NCI-H446 treated with DMSO at 0.1 percent for 48 hours (cell line): Measurements from ENCODE around the gene COL24A1.
"Not testable (repeated sequence)": the region's sequence is repeated elsewhere in the genome, so short reads cannot be mapped to it uniquely, and the experiment has no call there.

Source experiments
- DNase-seq: peaks from one replicate; lab custom pipeline; 2025; lab: John Stamatoyannopoulos, UW

COL24A1 gene

DNA sequence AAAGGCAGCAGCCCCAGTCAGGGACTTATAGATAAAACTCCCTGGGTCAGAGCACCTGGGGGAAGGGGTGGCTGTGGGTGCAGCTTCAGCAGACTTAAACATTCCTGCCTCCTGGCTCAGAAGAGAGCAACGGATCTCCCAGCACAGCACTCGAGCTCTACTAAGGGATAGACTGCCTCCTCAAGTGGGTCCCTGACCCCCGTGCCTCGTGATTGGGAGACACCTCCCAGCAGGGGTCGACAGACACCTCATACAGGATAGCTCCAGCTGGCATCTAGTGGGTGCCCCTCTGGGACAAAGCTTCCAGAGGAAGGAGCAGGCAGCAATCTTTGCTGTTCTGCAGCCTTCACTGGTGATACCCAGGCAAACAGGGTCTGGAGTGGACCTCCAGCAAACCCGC, 84.1 kb downstream of the COL24A1 start:
- not testable (repeated sequence) for DNase-seq

DNA sequence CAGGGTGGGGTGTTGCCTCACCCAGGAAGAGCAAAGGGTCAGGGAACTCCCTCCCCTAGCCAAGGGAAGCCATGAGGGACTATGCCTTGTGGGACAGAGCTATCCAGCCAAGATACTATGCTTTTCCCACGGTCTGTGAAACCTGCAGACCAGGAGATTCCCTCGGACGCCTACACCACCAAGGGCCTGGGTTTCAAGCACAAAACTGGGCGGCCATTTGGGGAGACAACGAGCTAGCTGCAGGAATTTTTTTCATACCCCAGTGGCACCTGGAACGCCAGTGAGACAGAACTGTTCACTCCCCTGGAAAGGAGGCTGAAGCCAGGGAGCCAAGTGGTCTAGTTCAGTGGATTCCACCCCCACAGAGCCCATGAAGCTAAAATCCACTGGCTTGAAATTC, 84.7 kb downstream of the COL24A1 start:
- DNase-seq: not testable (repeated sequence)

DNA sequence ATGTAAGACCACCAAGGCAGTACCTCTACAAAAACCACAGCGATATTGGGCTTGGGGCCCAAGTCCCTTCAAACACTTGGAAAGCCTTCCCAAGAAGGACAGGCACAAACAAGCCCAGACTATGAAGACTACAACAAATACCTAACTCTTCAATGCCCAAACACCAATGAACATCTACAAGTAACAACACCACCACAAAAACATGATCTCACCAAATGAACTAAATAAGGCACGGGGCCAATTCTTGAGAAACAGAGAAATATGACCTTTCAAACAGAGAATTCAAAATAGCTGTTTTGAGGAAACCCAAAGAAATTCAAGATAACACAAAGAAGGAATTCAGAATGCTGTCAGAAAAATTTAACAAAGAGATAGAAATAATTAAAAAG, 86.8 kb downstream of the COL24A1 start:
- DNase-seq: peak; percentile 18

DNA sequence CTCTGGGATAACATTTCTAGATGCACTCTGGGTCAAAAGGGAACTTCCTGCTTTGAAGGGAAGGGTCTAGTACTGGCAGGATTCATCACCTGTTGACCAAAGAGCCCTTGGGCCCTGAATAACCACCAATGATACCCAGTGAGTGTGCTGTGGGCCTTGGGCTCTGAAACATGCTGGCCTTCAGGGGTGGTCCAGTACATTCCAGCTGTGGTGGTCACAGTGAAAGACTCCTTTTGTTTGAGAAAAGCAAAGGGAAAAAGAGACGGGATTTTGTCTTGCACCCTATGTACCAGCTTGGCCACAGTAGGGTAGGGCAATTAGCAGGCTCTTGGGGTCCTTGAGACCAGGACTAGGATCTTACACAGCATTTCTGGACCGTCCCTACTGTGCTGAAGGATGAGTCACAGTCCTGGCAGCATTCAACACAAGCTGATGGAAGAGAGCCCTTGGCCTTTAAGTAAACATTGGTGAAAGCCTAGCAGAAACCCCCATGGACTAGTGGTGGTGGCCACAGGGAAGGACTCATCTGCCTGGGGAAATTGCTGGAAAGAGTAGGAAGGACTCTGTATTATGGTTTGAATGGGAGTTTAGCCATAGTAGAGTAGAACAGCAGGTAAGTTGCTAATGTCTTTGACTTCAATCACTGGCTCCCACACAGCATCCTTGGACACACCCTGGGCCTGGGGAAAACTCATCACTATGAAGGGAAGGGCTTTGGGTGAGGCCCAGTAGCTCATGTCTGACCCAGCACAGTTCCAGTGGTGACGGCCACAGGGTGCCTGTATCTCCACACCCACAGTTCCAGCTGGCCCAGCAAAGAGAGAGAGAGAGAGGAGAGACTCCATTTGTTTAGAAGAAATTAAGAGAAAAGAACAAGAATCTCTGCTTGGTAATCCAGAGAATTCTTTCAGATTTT, 87.5 kb downstream of the COL24A1 start:
- DNase-seq: peak; percentile 37

DNA sequence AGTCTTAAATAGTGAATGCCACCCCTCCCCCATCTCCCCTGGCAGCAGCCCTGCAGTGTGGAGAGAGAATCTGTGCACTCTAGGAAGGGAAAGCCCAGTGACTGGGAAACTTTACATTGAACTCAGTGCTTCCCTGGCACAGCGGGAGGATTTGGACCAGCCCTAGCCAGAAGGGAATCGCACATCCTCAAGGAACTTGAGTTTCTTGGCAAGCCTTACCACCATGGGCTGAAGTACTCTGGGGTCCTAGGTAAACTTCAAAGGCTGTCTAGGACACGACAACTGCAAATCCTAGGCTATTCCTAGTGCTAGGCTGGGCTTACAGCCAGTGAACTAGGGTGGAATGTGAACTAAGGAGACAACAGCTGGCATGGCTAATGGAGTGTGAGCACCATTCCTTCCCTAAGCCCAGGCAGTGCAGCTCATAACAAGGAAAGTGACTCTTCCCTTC, 88.3 kb downstream of the COL24A1 start:
- DNase-seq: peak; percentile 89

DNA sequence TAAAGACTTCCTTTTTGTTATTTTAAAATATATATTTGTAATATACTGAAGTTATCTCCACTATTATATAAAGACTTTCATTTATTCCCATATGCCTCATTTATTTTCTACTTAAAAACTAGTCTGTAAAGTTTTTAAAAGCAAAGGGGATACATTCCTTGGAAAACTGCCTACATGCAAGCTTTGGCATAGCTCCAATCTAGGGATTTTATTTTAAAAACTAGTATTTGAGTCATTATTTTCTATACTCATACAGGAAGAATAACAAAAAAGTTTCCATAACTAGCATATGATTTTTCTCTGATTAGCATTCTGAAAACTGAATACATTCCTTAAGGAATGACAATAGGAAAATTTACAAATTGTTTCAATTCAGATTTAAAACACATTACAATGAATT, 88.9 kb downstream of the COL24A1 start:
- DNase-seq: no peak

DNA sequence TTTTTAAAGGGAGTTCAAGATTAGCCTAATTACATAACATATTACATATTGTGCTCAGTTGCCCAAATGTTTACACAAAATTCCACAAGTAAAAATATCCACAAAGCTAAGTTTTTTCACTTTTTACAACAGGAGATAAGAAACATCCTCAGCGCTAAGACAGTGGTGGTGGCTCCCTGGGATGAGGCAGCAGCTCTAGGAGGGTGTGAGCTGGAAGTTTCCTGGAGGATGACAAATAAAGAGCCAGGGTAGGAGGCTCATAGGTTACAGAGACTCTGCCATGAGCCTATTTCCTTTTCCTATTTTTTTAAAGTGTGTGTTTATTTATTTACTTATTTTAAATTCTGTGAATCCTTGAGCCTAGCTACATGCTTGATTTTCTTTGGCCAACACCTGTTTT, 91.7 kb downstream of the COL24A1 start:
- DNase-seq: no peak

DNA sequence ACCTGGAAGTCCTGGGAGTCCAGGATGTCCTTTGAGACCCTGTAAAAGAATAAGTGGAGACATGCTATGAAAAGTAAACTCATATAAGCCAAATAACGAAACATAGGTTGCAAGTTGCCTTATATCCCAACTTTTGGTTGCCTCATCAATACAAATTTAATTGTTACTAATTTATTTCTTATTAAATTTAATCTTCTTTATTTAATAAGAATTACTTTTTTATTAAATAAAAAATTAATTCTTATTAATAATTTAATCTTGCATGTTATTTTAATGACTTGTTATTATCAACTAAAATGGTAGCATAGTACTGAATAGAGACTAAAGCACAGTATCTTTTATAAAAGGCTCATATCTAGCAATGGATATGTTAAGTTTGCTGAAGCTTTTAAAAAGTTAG, 92.9 kb downstream of the COL24A1 start:
- no peak for DNase-seq

DNA sequence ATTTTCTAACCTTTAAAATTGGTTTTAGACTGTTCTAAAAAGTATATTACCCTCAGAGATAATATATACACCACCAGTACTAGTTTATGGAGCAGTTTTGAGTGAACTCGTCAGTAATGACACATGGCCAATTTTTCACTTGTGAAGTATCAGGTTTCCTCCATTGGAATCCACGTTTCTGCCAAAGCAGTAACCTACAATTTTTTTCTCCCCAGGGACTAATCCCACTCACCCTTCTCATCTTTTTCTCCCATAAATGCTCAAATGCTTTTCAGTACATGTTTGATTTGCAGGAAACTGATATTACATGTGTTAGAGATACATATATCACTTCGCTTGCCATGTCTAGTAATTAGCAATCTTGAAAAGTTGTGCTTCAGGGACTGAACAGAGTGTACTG, 94.1 kb downstream of the COL24A1 start:
- DNase-seq: no peak

DNA sequence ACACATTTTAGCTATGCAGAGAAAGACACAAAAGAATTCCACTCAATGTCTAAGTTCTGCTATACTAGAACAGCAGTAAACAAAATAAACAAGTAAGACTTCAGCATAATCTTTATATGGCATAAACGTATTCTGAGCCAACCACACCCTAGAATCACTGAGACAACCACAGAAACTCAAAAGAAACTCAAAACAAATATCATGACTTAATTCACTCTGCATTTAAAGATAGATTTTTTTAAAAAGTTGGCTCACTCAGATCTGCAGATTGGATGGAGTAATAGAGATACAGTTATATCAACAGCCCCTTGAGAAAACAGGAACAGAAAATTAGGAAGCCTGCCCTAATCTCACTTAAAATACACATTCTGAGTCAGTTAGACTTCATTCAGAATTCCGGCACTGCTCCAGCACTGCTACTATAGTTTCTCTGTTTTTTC, 95.0 kb downstream of the COL24A1 start:
- DNase-seq: no peak

DNA sequence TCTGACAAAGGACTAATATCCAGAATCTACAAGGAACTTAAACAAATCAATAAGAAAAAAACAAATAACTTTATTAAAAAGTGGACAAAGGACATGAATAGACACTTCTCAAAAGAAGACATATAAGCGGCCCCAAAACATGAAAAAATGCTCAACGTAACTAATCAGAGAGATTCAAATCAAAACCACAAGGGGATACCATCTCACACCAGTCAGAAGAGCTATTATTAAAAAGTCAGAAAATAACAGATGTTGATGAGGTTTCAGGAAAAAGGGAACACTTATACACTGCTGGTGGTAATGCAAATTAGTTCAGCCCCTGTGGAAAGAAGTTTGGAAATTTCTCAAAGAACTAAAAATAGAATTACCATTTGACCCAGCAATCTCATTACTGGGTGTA, 102.2 kb downstream of the COL24A1 start:
- no peak for DNase-seq

DNA sequence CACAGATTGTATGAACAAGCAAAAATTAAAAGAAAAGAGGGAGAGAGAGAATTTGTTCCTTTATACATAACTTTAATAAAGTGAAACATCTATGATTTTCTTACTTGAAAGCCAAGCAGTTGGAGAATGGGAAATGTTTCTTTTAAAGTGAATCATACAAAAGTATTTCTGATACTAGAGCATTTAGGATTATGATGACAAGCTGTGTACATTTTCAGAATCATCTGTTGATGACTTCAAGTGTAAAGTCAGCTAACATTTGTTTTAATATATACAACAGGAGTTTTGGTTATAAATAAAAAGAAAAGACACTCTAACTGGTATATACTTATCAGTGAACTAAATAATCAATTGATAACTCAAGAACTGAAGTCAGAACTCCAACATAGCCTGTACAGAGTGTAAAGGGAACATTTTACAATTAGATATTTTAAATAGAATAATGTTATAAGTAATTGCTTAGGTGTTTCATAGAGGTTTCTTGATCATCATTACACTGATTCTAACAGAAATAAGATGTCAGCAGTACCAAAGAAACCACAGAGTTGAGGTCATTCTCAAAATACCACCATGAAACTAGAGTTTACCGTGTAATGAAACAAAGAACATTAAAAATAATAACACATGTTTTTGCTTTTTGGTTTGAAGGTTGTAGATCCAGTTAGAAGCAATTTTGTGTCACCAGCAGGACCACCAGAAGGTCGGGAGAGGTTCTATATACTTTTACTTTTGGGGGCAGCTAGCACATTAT, 103.4 kb downstream of the COL24A1 start:
- DNase-seq: no peak

DNA sequence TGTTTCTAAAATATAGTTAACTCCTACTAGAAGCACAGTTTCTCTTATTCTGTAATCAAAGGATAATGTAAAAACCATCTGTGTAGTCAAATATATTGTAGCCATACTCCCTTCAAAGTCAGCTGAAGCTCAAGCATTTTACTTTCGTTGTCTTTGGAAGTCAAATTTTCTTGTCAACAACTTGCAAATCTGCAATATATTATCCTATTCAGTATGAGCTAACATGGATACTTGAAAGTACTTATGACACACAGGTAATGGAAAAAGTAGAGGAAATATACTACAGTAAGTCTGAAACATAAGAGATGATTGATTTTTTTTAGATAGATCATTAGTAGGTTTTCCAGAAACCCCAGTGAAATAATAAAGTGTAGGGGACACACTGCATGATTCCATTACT, 121.5 kb downstream of the COL24A1 start:
- no peak for DNase-seq

DNA sequence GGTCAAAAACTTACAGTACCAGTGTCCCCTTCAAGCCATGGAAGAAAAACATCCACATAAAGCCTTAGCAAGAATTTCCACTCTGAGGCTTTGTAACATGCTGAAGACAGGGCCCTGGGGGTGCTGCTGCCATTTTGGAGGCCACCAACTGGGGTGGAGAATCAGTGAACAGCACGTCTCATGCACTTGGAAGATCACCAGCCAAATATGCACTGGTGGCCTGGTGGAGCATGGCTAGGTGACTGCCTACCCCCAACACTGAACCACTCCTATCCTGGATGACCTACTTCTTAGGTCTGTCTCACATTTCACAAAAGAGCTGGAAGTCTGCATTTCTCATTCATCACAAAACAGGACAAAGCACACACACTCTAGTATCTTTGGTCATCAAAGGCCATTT, 126.4 kb downstream of the COL24A1 start:
- no peak for DNase-seq

DNA sequence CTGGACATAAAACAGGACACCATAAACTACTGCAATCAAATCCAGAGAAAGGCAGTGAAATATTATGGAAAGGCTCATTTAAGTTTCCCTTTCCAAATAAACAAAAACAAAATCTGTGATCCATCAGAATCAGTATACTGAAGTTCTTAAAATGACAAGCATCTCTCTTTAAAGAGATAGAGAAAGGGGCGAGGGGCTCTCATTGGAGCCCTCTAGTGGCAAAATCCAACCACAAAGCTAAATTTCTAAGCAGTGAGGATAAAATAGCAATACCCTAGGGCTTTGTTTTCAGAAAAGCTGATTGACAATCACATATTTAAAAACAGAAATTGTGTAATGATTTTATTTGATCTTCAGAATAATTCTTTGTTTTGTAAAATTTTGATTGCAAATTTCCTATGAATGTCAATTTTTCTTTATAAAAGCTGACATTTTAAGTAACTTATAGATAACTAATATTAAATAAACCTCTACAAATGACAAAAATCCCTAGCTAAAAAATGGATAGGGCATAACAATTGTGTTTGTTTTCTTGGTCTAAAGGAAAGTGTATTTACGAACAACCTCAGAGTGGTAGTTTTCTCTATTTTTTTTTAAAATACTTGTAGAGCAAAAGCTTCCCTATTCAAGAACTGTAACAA, 138.2 kb downstream of the COL24A1 start:
- DNase-seq: no peak

DNA sequence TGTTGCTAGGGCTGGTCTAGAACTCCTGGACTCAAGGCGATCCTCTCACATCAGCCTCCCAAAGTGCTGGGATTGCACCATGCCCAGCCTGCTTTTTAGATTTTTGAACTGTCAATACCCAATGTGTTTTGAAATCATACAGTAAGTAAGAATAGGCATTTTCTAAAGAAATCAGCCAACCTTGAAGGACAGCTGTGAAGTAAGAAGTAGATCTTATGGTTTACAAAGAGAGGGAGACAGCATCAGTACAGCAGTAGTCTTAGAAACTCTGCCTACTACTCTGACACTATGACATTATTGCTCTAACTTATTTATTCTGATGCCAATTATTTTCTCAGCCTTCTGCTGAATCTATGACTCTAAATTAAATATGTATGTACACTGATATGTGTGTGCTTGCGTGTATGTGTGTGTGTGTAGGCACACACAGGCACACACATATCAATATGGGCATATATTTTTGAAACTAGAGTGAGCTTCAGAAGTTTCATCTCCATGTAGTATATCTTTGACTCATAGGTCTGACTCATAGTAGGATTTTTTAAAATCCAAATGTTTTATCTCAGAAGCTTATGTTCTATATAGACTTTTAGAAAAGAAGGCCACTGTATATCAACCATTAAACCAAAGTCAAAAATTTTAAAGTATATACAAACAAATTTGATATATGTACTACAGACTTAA, 140.4 kb downstream of the COL24A1 start:
- no peak for DNase-seq

DNA sequence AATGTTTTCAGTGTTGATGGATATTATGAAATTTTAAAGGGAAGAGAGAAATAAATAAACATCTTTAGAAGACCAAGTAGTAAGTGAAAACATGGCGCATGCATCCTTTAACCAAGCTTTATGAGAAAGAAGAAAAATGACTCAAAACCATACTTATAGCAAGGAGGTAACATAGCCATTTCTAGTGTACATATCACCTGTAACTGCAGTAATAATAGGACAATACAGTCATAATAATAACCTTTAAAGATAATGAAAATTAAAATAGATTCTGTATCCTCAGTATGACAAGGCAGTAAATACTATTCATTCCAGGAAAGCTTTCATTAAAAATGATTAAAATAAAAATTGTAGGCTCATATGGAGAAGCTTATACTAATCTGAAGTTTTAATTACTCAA, 141.2 kb downstream of the COL24A1 start:
- no peak for DNase-seq

DNA sequence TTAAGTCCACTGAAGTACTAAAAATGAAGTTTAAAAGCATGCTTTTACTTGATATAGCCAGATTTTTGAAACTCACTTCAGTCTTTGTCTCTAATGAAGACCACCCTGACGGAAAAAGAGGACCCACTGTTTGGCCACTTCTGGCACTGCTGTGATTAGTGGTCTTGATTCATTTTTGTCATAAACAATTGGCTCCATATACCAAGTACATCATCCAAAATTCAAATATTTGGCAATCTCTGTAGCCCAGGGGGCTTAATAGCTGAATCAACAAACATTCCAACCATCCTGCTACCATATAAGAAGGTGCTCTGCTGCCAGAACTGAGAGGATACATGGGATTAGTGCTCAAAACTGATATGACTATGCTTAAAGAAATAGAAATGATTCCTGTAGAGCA, 156.0 kb downstream of the COL24A1 start:
- DNase-seq: no peak

DNA sequence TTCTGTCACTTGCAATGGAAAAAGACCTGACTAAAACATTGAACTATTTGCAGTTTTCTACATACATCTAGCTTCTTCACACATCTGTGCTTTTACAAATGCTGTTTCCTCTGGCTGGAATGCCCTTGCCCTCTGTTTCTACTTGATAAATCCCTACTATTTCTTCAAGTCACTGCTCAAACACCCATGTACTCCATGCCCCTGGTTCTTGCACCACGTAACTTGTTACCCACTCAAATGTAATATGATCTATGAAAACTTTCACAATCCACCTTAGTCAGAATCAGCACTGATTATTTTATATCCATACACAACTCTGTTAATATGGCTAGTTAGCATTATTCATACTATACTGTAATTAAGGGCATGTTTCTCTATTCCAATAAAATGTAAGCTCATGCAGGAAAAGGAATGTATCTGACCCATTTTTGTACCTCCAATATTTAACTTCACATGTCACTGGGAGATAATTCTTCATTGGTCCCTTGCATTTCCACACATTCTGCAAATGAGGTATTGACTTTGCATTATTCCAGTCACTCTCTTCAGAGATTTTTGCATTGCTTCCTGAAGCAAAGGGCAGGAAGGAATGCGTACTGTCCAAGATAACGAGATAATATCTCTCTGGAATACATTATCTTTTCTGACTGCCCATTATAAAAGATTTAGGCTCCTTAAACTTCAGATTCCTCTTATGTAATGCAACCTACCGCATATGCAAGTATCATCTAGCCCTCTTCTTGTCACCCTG, 158.3 kb downstream of the COL24A1 start:
- DNase-seq: no peak

DNA sequence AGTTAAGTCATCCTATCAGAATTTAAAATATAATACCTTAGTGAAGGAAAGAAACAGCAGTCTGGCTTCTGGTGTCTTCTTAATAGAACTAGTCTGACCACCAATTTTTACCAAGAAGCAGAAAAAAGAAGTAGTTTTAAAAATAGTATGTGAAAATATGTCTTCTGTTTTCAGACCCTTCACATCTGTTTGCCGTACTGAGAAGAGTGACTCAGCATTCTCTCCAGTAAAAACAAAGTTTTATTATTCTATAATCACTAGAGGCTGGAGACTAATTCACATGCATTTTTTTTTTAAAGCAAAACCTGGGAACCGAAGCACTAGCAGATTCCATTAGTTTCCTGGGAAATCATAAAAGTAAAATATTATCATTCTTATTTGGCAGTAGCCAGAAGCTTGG, 163.8 kb downstream of the COL24A1 start:
- DNase-seq: no peak

DNA sequence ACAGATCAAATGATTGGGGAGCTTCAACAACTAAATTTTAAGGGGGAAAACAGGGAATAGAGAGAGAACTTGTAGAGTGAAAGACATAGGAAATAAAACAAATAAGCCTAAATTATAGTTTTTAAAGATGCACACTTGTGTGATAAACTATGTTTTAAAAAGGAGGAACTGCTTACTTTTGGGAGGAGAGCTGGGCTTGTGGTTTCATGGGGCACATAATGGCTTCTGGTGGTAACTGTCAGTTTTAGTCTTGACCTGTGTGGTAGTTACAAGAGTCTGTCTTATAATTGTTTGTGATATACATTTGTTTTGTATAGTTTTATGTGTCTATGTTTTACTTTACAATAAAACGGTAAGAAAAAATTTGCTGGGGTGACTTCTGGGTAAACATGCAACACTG, 165.3 kb downstream of the COL24A1 start:
- no peak for DNase-seq
